Measurements from ENCODE around the gene ADAMTS9.

GRCh38 chr3:64549869-64550268 lies 137.9 kb downstream of the ADAMTS9 start:
- TF ChIP-seq CTCF (IDR thresholded peaks at IDR 0.05) = no peak
- TF ChIP-seq POLR2A (IDR thresholded peaks at IDR 0.05) = no peak

Measured in ovary (tissue), 3 donors.